PC-3 (cell line): ENCODE data around the gene TNFAIP3. TPM values are rescaled to one million over a fixed set of nuclear protein-coding genes. Genes with fewer than 3 reads are reported as not detected.

Experiments used
- ATAC-seq: fragments of 200-7000 bp; cut with Tn5 transposase; 2 replicates; pipeline ENCODE4 v1.9.1; 2020; ENCODE audit warnings: mild to moderate bottlenecking, moderate library complexity
- BruUV-seq: library from RNA; stranded (reverse); fragments of 400-500 nt; replicated peaks from 2 replicates; lab custom pipeline; 2021; lab: Mats Ljungman, UMichigan
- CTCF ChIA-PET: fragments of 300-600 bp; sonication (Branson Sonifier 250); formaldehyde crosslinking; loops from one replicate; lab custom pipeline; 2022; ENCODE audit warnings: antibody characterized with exemption; lab: Charles Lee
- POLR2A ChIA-PET: fragments of 300-600 bp; sonication (Branson Sonifier 250); formaldehyde crosslinking; loops from one replicate; lab custom pipeline; 2022; ENCODE audit warnings: antibody characterized with exemption; ENCODE audit not compliant: unreplicated experiment; lab: Charles Lee
- DNase-seq: peaks from one replicate; pipeline ENCODE4 v3.0.0-alpha.2; 2015
- H2AFZ ChIP-seq: fragments of 300-600 bp; sonication (generic); 2 replicates; pipeline ENCODE4 v1.6.0; 2016; ENCODE audit warnings: antibody characterized with exemption, low read length
- H3F3A ChIP-seq: fragments of 300-600 bp; sonication (generic); one replicate; pipeline ENCODE4 v1.6.0; 2017; ENCODE audit warnings: antibody characterized with exemption, low read length, control low read depth, mild to moderate bottlenecking; ENCODE audit not compliant: unreplicated experiment
- H3K27ac ChIP-seq: fragments of 300-600 bp; sonication (generic); 2 replicates; pipeline ENCODE4 v1.5.1; 2016; ENCODE audit warnings: mild to moderate bottlenecking, low read length
- H3K27me3 ChIP-seq: fragments of 300-600 bp; sonication (generic); 2 replicates; pipeline ENCODE4 v1.6.1; 2016; ENCODE audit warnings: low read length, mixed read lengths
- H3K36me3 ChIP-seq: fragments of 300-600 bp; sonication (generic); 2 replicates; pipeline ENCODE4 v1.6.1; 2016; ENCODE audit warnings: low read depth, mixed run types, low read length, mixed read lengths
- H3K4me1 ChIP-seq: fragments of 300-600 bp; sonication (generic); 2 replicates; pipeline ENCODE4 v1.5.1; 2016; ENCODE audit warnings: low read length; ENCODE audit not compliant: insufficient read depth
- H3K4me2 ChIP-seq: fragments of 300-600 bp; sonication (generic); 2 replicates; pipeline ENCODE4 v1.6.0; 2016; ENCODE audit warnings: low read length
- H3K4me3 ChIP-seq: fragments of 300-600 bp; sonication (generic); 2 replicates; pipeline ENCODE4 v1.5.1; 2016; ENCODE audit warnings: mild to moderate bottlenecking, low read length, mixed read lengths
- H3K79me2 ChIP-seq: fragments of 300-600 bp; sonication (generic); 2 replicates; pipeline ENCODE4 v1.6.1; 2017; ENCODE audit warnings: low read length, mixed read lengths
- H3K9ac ChIP-seq: fragments of 300-600 bp; sonication (generic); 2 replicates; pipeline ENCODE4 v1.6.0; 2016; ENCODE audit warnings: mild to moderate bottlenecking, low read length
- H3K9me2 ChIP-seq: fragments of 300-600 bp; sonication (generic); replicated peaks from 2 replicates; pipeline ENCODE4 v1.6.1; 2016; ENCODE audit warnings: mixed run types, low read length, mixed read lengths
- H3K9me3 ChIP-seq: fragments of 300-600 bp; sonication (generic); 2 replicates; pipeline ENCODE4 v1.6.1; 2016; ENCODE audit warnings: low read length, mixed read lengths
- H4K20me1 ChIP-seq: fragments of 300-600 bp; sonication (generic); 2 replicates; pipeline ENCODE4 v1.6.1; 2016; ENCODE audit warnings: low read length, mixed read lengths
- CTCF ChIP-seq: fragments of 300-600 bp; sonication (generic); conservative IDR thresholded peaks from 2 replicates; pipeline ENCODE4 v1.5.1; 2017; ENCODE audit warnings: antibody characterized with exemption, low read depth, mild to moderate bottlenecking, low read length
- EZH2 ChIP-seq: fragments of 300-600 bp; sonication (generic); IDR thresholded peaks from one replicate; pipeline ENCODE4 v1.6.1; 2017; ENCODE audit warnings: antibody characterized with exemption, mild to moderate bottlenecking, low read length; ENCODE audit not compliant: unreplicated experiment
- EZH2phosphoT487 ChIP-seq: fragments of 300-600 bp; sonication (generic); IDR thresholded peaks from 2 replicates; pipeline ENCODE4 v1.6.1; 2018; ENCODE audit warnings: mild to moderate bottlenecking, antibody characterized with exemption, low read length, borderline replicate concordance
- intact Hi-C: fragments of 100-400 bp; cut with micrococcal nuclease; formaldehyde crosslinking; loops from 2 replicates; pipeline ENCODE4 v1.9.0; 2023
- total RNA-seq: library from RNA; depleted of rRNA; stranded (reverse); fragments of >200 nt; gene quantifications from 2 replicates; pipeline ENCODE4 v1.2.3, GENCODE V29; 2014

TNFAIP3 gene
- total RNA-seq, 1 experiment from 2014 or later, result 21.9 TPM

- no peaks in the 10 kb centered on the region for H3F3A ChIP-seq
- no peak overlapping the region for H3K4me2 ChIP-seq
- no peak for TF ChIP-seq CTCF
- no peak for TF ChIP-seq EZH2
- no peak for TF ChIP-seq EZH2phosphoT487
- ChIA-PET CTCF (no interaction called here), POLR2A (no interaction called here)
- BruUV-seq, result no TSS peak
- H2AFZ ChIP-seq, result no peak overlapping the region
- no peaks in the 10 kb centered on the region for H4K20me1 ChIP-seq
- H3K27ac ChIP-seq, result no peak overlapping the region
- no peaks in the 10 kb centered on the region for H3K9me3 ChIP-seq
- no peak overlapping the region for H3K4me3 ChIP-seq
- H3K9me2 ChIP-seq, result no peaks in the 10 kb centered on the region
- intact Hi-C loops, result no loop called here
- DNase-seq, result no peak
- no peaks in the 10 kb centered on the region for H3K27me3 ChIP-seq
- no peak for ATAC-seq
- no peaks in the 10 kb centered on the region for H3K4me1 ChIP-seq
- H3K36me3 ChIP-seq, result peaks cover 20% of the 10 kb centered on the region
- H3K9ac ChIP-seq, result no peak overlapping the region
- 0 out of 2 replicates have a peak, but pooled peaks cover 4% of the 10 kb centered on the region for H3K79me2 ChIP-seq
Observed at GRCh38 chr6:137880746-137881521, 13.9 kb downstream of the TNFAIP3 start.

- no TSS peak for BruUV-seq
- ChIA-PET POLR2A (no interaction called here), CTCF (no interaction called here)
- H2AFZ ChIP-seq, result no peak overlapping the region
- H3K27me3 ChIP-seq, result no peaks in the 10 kb centered on the region
- TF ChIP-seq EZH2phosphoT487, result no peak
- TF ChIP-seq CTCF, result no peak
- no peak for TF ChIP-seq EZH2
- H3K79me2 ChIP-seq, result 0 out of 2 replicates have a peak, but pooled peaks cover 4% of the 10 kb centered on the region
- ATAC-seq (no peak), DNase-seq (no peak)
- intact Hi-C loops, result no loop called here
- no peaks in the 10 kb centered on the region for H3K9me3 ChIP-seq
- no peak overlapping the region for H3K4me3 ChIP-seq
- H3K27ac ChIP-seq, result no peak overlapping the region
- H3F3A ChIP-seq, result no peaks in the 10 kb centered on the region
- no peaks in the 10 kb centered on the region for H3K9me2 ChIP-seq
- peaks cover 19% of the 10 kb centered on the region for H3K36me3 ChIP-seq
- no peak overlapping the region for H3K9ac ChIP-seq
- H3K4me2 ChIP-seq, result no peak overlapping the region
- no peaks in the 10 kb centered on the region for H4K20me1 ChIP-seq
- H3K4me1 ChIP-seq, result no peaks in the 10 kb centered on the region
Observed at GRCh38 chr6:137881522-137881886, 14.4 kb downstream of the TNFAIP3 start.
